Hematopoietic multipotent progenitor cell treated with erythropoietin and hydrocortisone succinate and interleukin-3 and kit ligand, for 6 days (in vitro differentiated cells): ENCODE measurements around the gene SNRPF.

Experiments used
- DNase-seq: peaks from one replicate; pipeline ENCODE4 v3.0.0-alpha.2; 2015

Gene SNRPF

DNA sequence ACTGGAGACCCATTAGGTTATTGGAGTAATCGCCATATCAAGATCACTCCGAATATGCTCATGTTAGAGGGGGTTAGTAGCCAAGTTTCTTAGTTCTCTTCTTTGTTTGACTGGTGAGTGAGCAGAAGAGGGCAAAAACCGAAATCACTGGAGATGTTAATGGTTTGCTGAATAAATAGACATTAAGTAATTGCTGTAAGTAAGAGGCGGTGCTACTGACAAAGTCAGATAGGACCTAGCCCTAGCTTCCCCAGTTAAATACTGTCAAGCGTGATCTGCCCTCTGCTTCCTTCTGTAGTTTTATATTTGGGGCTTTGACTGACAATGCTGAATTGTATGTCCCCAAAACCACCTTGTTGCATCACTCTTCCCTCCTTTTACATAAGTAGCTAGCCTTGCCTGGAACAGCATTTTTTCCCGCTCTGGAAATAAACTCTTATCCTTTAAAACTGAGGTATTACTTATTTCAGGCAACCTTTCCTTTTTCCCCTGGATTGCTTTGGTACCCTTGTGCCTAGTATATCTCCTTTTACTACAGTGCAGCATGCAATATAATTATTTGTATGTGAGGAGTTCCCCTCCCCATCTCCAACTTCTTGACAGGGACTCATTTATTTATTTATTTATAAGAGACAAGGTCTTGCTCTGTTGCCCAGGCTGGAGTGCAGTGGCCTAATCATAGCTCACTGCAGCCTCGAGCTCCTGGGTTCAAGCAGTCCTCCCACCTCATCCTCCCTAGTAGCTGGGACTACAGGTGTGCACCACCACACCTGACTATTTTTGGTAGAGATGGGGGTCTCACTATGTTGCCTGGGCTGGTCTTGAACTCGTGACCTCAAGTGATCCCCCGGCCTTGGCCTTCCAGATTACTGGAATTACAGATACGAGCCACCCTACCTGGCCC is 1.4 kb downstream of the SNRPF start:
- DNase-seq = peak; percentile 36

DNA sequence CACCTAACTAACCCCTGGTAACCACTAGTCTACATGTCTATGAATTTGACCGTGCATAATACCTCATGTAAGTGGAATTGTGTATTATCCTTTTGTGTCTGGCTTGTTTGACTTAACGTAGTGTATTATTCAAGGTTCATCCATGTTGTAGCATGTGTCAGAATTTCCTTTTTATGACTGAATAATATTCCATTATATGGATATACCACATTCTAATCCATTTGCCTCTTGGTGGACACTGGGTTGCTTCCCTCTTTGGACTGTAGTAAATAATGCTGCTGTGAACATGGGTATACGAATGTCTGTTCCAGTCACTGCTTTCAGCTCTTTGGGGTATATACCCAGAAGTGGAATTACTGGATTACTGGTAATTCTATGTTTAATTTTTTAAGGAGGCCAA is 3.3 kb downstream of the SNRPF start:
- DNase-seq = no peak

DNA sequence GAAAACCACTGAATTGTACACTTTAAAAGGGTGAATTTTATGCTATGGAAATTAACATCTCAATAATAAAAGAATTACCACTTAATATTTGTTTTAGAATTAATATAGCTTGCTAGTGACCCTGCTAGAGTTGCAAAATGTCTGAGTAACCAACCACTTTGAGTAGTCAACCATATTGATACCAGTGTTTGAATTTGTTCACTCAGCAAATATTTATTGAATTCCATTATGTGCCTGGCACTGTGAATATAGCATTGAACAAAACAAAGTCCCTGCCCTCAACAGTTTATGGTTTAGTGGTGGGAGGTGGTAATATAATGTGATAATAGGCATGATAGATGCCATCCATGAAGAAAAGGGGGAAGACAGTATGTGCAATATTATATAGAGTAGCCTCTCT is 4.6 kb downstream of the SNRPF start:
- no peak for DNase-seq

DNA sequence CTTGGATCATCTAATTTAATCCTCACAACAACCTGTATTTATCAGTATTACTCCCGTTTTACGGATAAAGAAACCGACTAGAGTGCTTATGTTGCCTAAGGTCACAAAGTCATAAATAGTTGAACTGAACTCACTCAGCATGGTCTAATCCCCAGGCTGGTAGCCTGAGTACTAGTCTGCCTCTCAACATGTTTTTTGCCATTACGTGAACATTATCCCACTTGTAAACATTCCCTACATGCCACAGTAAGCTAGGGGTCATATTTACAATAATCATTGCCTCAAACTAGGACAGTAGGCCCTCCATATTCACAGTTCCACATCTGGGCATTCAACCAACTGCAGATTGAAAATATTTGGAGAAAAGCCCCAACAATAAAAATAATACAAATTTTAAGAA is 12.1 kb downstream of the SNRPF start:
- DNase-seq = no peak

DNA sequence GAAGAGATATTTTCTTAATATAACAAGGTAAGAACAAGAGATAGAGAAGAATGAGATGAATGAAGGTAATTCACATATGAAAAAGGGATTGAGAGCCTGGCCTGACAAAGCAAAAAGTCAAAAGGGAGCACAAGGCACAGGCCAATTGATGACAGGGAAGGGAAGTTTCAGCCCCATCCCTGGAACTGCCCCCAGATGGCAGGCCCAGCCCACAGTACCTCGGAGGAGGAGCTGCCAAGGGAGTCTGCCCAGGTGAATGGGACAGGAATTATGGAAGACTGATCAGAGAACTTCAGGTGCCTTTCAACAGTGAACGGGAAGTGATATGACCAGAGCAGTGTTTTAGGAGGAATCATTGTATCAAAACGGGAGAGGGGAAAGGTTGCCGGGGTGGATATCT is 15.7 kb downstream of the SNRPF start:
- no peak for DNase-seq

DNA sequence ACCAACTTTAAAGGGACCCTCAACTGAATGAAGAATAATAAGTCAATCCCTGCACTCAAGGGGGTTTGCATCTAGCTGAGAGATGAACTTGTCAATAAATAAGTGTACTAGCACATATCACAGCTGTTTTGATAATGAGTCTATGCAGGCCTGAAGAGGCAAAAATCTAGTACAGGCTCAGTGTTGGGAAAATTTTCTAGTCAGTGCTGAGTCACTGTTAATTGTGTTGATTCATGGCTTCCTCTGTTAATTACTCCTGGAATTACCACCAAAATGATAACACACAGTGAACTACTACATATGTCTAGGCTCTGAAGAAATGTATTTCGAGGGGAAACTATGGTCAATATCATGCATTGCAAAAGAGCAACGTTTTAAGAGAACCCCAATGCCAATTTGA is 18.9 kb downstream of the SNRPF start:
- no peak for DNase-seq

DNA sequence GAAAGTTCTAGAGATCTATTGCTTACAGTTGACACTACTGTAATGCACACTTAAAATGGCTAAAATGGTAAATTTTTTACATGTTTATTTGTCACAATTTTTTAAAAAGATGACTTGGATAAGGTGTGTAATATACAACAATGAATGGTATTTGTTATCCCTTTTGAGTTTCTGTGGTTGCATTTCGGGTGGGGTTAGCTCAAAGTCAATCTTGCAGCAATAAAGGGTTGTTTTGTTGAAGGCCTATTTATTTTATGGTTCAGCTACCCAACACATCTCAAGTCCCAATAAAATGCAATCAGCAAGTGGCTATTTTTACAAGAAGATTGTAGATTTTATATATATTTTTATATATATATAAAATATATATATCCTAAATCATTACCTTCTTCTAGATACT is 22.1 kb downstream of the SNRPF start:
- DNase-seq = no peak

DNA sequence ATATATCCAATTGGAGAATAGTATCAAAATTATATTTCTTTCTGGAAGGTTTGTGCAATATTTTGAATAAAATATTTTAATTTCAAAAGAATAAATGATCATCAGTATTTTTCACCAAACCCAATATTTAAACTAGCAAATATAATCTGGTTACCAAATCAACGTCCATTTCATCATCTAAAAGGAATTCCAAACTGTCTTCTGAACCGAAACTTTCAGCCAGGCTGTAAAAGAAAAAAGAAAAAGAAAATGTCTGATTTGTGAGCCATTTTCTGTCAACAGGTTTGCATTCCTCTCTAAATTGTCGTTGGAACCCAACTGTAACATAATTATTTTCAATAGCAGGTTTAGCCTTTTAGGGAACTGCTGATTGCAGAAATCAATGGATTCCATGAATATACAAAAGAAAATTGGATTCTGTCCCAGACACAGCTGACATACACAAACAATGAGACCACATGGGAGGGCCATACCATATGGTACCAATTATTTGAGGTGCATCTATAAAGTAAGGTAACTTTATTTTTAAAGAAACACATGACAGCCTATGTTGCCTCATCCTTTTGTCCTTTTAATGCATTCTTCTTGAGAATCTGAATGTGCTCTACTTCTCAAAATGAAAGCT is 22.7 kb downstream of the SNRPF start:
- no peak for DNase-seq

DNA sequence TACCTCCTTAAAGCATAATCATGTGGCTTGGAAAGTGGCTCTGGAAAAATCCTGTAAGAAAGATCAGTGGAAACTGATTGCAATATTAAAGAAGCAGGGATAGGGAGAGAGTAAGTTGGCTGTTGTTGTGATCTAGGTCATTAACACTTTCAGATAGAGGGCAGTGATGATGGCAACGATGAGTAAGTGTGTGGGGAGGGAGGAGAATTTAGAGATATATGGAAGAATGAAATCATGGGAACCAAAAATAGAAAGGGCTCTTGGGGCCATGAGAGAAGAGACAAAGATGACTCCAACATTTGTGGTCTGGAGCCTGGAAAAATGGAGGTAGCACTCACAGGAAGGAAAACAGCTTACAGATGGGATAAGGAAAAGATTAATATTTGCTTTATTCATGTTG is 23.3 kb downstream of the SNRPF start:
- no peak for DNase-seq

DNA sequence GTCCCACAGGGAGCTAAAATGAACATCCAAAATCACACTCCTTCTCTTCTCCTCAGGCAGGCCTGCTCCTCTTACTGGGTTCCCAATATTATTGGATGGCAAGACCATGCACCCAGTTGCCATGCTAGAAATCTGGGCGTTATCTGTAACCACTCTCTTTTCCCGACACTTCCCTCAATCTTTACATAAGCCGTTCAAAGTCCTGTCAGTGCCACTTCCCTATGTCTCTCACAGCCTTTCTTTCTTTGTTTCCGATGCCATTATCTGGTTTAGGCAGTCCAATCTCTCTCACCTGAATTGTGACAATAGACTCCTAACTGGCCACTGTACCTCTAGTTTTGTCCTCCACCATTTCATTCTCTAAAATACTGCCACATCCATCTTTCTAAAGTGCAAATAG is 24.1 kb downstream of the SNRPF start:
- DNase-seq = no peak

DNA sequence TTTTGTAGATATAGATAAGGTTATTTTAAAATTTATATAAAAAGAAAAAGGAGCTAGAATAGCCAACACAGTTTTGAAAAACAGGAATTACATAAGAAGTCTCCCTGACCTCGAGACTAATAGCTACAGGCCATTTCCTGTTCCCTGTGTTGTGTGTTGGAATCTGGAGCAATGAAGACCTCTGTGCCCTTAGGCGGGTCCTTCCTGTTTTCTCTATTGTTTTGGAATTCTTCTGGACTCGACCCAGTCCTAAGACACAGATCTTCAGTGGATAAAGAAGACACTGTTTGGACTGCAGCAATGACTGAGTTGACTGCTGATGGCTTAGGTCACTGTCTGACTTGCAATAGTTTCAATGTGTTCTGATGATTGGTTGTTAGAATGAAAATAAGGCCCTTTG is 26.2 kb downstream of the SNRPF start:
- no peak for DNase-seq

DNA sequence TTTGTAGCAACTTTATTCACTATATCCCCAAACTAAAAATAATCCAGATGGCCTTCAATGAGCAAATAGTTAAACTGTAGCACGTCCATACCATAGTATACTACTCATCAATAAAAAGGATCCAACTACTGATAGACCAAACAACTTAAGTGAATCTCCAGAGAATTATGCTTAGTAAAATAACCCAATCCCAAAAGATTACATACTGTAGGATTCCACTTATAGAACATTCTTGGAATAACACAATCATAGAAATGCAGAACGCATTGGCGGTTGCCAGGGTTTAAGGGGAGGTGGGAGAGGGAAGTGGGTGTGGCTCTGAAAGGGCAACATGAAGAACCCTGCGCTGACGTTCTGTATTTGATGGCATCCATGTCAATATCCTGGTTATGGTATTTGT is 28.6 kb downstream of the SNRPF start:
- no peak for DNase-seq

DNA sequence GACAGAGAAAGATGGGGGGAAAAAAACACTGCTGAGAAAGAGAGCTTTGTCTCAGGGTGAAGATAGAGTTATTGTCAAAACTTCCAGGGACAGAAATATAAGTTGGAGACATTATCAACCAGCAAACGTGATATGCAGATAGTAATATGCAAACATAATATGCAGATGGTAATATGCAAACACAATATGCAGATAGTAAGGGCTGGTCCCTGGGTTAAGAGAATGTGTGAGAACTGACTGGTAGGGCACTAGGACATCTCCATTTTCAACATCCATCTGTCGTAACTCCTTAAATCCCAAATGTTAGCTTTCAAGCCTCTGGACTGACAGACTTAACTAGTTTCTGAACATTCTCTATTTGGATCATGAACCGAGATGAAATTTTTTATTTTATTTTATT is 32.2 kb downstream of the SNRPF start:
- DNase-seq = no peak

DNA sequence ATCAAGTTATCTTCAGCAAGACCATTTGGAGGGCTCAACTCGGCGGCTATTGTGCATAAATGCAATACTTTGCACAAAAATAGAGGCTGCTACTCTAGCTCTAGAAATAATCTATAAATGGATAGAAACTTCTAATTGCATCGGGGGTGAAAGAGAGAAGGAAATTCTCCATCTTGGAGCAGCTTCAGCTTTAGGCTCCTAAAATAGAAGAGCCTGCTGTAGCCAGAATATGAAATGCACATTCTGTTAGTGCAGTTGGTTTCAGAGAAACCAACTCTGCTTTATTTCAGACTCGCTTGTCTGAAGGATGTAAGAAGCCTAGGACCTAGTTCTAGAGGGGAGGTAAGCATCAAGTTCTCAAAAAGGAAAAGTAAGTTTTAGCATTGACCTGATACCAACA is 38.1 kb downstream of the SNRPF start:
- DNase-seq = no peak

DNA sequence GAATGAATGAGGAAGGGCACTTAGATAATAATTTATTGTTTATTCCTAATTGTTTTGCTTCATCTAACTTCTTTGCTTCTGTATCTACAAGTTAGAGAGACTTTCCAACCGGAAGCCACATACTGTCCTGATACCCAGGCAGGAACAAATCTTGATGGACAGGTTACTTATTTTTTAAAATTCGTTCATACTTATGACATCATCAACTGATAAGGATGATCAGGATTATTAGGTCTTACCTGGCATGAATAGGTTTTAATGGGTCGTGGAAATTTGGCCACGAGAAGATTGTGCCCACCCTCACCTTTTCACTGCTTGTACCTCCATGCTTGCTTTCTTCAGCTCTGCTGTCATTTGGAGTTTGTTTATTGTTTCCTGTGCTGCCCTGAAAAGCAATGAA is 39.3 kb downstream of the SNRPF start:
- DNase-seq = no peak

DNA sequence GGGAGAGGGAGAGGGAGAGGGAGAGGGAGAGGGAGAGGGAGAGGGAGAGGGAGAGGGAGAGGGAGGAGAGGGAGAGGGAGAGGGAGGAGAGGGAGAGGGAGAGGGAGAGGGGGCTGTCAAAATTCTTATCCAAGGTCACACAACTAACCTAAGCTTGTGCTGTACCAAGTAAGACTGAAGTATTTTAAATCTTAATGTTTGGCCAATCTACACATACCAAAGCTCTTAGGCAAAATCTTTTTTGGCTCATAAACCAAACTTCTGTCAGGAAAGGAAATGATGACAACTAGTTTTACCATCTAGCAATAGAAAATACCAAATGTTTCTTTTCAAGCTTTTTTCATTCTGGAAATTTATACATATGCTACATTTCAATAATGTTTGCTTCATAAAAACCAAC is 49.8 kb downstream of the SNRPF start:
- no peak for DNase-seq

DNA sequence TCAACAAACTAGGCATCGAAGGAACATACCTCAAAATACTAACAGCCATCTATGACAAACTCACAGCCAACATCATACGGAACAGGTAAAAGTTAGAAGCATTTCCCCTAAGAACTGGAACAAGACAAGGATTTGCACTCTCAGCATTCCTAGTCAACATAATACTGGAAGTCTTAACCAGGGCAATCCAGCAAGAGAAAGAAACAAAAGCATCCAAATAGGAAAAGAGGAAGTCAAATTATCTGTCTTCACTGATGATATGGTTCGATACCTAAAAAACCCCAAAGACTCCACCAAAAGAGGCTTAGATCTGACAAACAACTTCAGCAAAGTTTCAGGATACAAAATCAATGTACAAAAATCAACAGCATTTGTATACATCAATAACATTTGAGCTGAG is 51.1 kb downstream of the SNRPF start:
- no peak for DNase-seq
